NT2/D1 (cell line): ENCODE data around the gene TENM3.

Experiments
- DNase-seq: peaks from one replicate; pipeline ENCODE4 v3.0.0-alpha.2; 2011; ENCODE audit warnings: low read depth, low spot score
- H3K27me3 ChIP-seq: 2 replicates; pipeline ENCODE4 v1.6.0; 2011; ENCODE audit warnings: mild to moderate bottlenecking; ENCODE audit not compliant: insufficient read length, insufficient read depth
- H3K36me3 ChIP-seq: 2 replicates; pipeline ENCODE4 v1.6.1; 2011; ENCODE audit warnings: mild to moderate bottlenecking, low read length, mixed read lengths; ENCODE audit not compliant: insufficient read depth, insufficient read length
- H3K4me1 ChIP-seq: 2 replicates; pipeline ENCODE4 v1.5.1; 2011; ENCODE audit not compliant: insufficient read depth, insufficient read length
- H3K4me3 ChIP-seq: 2 replicates; pipeline ENCODE4 v1.5.1; 2011; ENCODE audit warnings: low read depth; ENCODE audit not compliant: insufficient read length
- H3K9ac ChIP-seq: 2 replicates; pipeline ENCODE4 v1.6.0; 2011; ENCODE audit warnings: low read depth; ENCODE audit not compliant: insufficient read length
- H3K9me3 ChIP-seq: 2 replicates; pipeline ENCODE4 v1.5.1; 2011; ENCODE audit warnings: mild to moderate bottlenecking, low read length; ENCODE audit not compliant: insufficient read depth
- SUZ12 ChIP-seq: IDR thresholded peaks from 2 replicates; pipeline ENCODE4 v1.6.1; 2011; ENCODE audit not compliant: insufficient read length, insufficient read depth; ENCODE audit errors: extremely low read depth
- YY1 ChIP-seq: IDR thresholded peaks from 2 replicates; pipeline ENCODE4 v1.6.1; 2011; ENCODE audit not compliant: insufficient read length, insufficient read depth
- ZNF274 ChIP-seq: IDR thresholded peaks from 2 replicates; pipeline ENCODE4 v1.6.1; 2011; ENCODE audit warnings: mild to moderate bottlenecking, low read depth, low read length

Gene TENM3

DNA sequence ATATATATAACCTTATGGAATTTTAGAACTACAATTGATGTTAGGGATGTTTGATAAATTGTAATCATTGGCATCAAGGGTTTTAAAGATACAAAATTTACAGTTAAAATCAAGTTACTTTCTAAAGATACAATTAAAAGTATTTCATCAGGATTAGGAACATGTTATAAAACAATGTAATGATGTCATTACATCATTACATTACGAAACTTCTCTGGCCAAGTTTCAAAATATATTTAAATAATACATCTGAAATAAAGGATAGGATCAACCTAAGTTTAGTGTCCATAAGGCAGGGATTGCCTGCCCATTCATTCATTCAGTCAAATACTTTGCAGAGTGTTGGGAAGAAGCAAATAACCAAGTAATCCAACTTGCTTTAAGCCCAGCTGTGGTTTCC, 75.1 kb downstream of the TENM3 start:
- DNase-seq: no peak
- Histone ChIP-seq H3K4me1 (no peaks in the 10 kb centered on the region), H3K36me3 (no peaks in the 10 kb centered on the region), H3K9me3 (peaks cover 18% of the 10 kb centered on the region), H3K4me3 (no peak overlapping the region), H3K9ac (no peak overlapping the region), H3K27me3 (no peaks in the 10 kb centered on the region)
- TF ChIP-seq YY1 (no peak), SUZ12 (no peak), ZNF274 (no peak)

DNA sequence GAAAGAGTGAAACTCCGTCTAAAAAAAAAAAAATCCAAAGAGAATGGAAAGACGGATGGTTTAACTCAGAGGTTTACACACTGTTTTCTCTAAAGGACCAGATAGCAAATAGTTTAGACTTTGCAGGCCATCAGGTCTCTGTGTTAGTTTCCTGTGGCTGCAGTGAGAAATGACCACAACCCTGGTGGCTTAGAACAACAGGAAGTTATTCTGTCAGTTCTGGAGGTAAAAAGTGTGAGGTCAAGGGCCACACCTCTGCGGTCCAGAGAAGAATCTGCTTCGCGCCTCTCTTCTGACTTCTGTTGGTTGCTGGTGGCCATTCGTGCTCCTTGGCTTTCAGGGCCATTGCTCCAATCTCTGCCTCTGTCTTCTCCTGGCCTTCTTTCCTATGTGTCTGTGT, 76.9 kb downstream of the TENM3 start:
- Histone ChIP-seq H3K36me3 (peaks cover 11% of the 10 kb centered on the region), H3K4me3 (no peak overlapping the region), H3K9ac (no peak overlapping the region), H3K4me1 (no peaks in the 10 kb centered on the region), H3K9me3 (peaks cover 4% of the 10 kb centered on the region; the same call in 1 of the 2 replicates), H3K27me3 (no peaks in the 10 kb centered on the region)
- no peak for DNase-seq
- TF ChIP-seq SUZ12: no peak

DNA sequence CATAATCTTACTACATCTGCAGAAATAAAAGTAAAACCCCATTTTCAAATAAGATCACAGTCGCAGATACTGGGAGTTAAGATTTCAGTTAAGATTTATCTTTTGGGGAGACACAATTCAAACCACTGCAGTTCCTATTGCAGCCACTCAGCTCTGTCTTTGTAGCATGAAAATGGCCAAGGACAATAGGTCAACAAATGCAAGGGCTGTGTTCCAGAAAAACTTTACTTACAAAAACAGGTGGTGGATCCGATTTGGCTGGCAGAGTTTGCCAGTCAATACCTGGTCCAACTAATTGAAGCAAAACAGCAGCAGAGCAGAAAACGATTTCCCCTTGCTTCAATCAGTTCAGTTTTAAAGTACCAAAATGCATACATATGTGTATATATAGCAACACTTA, 77.4 kb downstream of the TENM3 start:
- no peak for DNase-seq
- H3K4me3 ChIP-seq: no peak overlapping the region
- H3K9ac ChIP-seq: no peak overlapping the region
- peaks cover 11% of the 10 kb centered on the region for H3K36me3 ChIP-seq
- no peaks in the 10 kb centered on the region for H3K27me3 ChIP-seq
- no peaks in the 10 kb centered on the region for H3K9me3 ChIP-seq
- TF ChIP-seq YY1: no peak
- TF ChIP-seq ZNF274: no peak
- TF ChIP-seq SUZ12: no peak
- H3K4me1 ChIP-seq: no peaks in the 10 kb centered on the region

DNA sequence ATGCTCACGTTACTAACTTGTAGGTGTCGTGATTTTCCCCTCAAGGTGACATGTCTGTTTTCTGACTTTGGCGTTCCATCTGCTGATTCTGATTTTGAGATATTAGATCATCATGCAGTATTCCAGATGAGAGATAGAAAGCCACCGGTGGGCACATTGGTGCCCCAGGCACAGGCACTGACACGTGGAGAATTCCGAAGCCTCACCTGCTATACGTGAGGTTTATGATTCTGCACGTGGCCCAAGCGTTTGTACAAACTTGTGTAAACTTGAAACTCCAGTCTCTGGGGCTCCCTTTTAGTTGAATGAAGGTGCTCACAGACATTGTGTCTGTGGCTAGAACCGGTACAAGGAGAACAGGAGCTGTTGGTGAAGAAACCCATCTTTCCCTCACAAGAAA, 81.1 kb downstream of the TENM3 start:
- no peak for DNase-seq

DNA sequence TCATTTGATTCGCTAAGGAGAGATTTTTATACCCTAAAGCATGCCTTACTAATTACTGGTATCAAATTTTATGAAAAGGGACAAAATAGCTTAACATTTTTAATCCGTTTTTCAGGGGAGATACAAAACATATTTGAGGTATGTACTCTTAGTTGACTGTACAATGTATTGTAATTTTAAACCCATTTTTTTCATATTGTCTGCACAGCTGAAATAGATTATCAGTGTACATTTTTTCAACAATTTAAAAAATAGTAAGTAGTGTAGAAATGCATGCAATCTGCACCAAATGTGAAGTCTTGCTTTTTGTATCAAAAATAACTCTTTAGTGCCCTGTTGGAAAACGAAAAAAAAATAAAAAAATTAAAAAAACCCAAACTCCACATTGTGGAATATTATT, 82.2 kb downstream of the TENM3 start:
- TF ChIP-seq ZNF274 (no peak), YY1 (no peak), SUZ12 (no peak)
- no peaks in the 10 kb centered on the region for H3K9me3 ChIP-seq
- H3K4me1 ChIP-seq: peaks cover 2% of the 10 kb centered on the region
- no peak overlapping the region for H3K4me3 ChIP-seq
- DNase-seq: no peak
- peaks cover 16% of the 10 kb centered on the region for H3K36me3 ChIP-seq
- no peaks in the 10 kb centered on the region for H3K27me3 ChIP-seq
- no peak overlapping the region for H3K9ac ChIP-seq

More for the DNA sequence above, 81.1 kb downstream of the TENM3 start:
- H3K27me3 ChIP-seq: no peaks in the 10 kb centered on the region
- no peaks in the 10 kb centered on the region for H3K9me3 ChIP-seq
- H3K9ac ChIP-seq: no peak overlapping the region
- H3K4me3 ChIP-seq: no peak overlapping the region
- peaks cover 16% of the 10 kb centered on the region for H3K36me3 ChIP-seq
- peaks cover 2% of the 10 kb centered on the region for H3K4me1 ChIP-seq
- TF ChIP-seq YY1: no peak
- no peak for TF ChIP-seq ZNF274
- TF ChIP-seq SUZ12: no peak

DNA sequence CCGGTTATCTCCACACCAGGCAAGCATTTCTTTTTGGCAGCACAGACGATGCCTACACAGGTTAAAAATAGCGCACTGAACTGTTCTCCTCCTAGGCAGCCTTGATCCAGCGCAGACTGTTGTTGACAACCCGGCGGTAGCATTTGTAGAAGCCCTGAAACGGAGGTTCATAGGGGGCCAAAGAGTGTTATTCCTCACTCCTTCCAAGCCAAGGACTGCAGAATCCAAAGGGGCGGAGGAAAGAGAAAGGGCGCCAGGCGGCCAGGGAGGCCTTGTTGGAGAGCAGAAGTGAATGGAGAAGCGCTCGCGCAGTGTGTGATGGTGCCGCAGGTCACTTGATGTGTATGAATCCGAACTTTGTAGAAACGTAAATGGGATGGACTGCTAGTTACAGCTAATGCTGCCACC, 82.7 kb downstream of the TENM3 start:
- Histone ChIP-seq H3K4me1 (peaks cover 2% of the 10 kb centered on the region), H3K9ac (no peak overlapping the region), H3K4me3 (no peak overlapping the region), H3K36me3 (peaks cover 16% of the 10 kb centered on the region), H3K27me3 (no peaks in the 10 kb centered on the region), H3K9me3 (no peaks in the 10 kb centered on the region)
- DNase-seq: no peak
- TF ChIP-seq SUZ12: no peak
- no peak for TF ChIP-seq ZNF274
- no peak for TF ChIP-seq YY1

DNA sequence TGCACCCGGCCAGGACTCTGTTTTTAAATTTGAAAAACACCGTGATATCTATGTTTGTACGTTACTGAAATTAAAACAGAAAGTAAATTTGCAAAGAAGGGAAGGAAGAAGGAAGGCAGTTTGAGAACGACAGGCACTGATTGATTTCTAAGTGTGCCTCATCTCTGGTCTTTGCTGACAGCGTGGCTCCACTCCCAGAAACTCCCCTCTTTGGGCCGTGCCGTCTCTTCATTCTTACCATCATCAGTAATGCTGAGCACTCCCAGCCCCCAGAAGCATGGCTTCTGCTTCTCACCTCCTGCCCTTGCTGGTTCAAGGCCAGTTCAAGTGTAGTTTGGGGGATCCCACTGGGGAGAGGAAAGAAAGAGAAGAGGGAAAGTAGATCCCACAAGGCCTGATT, 85.3 kb downstream of the TENM3 start:
- no peak for TF ChIP-seq SUZ12
- no peak for TF ChIP-seq ZNF274
- no peak for TF ChIP-seq YY1

DNA sequence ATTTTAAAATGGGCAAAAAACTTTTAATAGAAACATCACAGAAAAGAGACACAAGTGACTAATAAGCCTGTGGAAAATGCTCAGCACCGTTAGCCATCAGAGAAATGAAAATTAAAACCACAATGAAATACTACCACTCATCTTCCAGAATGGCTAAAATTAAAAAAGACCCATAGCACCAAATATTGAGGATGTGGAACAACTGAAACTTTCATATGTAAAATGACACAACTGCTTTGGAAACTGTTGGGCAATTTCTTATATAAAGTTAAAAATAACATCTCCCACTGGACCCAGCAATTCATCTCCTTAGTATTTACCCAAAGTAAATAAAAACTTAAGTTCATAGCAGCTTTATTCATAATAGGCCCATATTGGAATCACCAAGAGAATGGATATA, 94.2 kb downstream of the TENM3 start:
- no peak overlapping the region for H3K9ac ChIP-seq
- no peak overlapping the region for H3K4me3 ChIP-seq

More for the DNA sequence above, 85.3 kb downstream of the TENM3 start:
- peaks cover 2% of the 10 kb centered on the region for H3K4me1 ChIP-seq
- H3K36me3 ChIP-seq: peaks cover 16% of the 10 kb centered on the region
- no peak overlapping the region for H3K4me3 ChIP-seq
- no peaks in the 10 kb centered on the region for H3K9me3 ChIP-seq
- H3K27me3 ChIP-seq: no peaks in the 10 kb centered on the region
- no peak for DNase-seq
- no peak overlapping the region for H3K9ac ChIP-seq

More for the DNA sequence above, 94.2 kb downstream of the TENM3 start:
- no peaks in the 10 kb centered on the region for H3K9me3 ChIP-seq
- H3K36me3 ChIP-seq: no peaks in the 10 kb centered on the region
- H3K4me1 ChIP-seq: no peaks in the 10 kb centered on the region
- TF ChIP-seq ZNF274 (no peak), YY1 (no peak), SUZ12 (no peak)
- DNase-seq: no peak
- no peaks in the 10 kb centered on the region for H3K27me3 ChIP-seq
